Peyer's patch (tissue), 4 donors: ENCODE measurements around the gene MCTP2.

Source experiments
- CTCF ChIP-seq, 6 experiments: fragments of 450-650 bp in 4 of 6; fragments of 200-600 bp in 2 of 6; sonication (generic) in 1 of 6; IDR thresholded peaks; one replicate each; pipeline ENCODE4 v1.5.1; 2017 to 2019; ENCODE audit warnings: antibody characterized with exemption in 6 of 6, mild to moderate bottlenecking in 3 of 6, moderate library complexity in 1 of 6
- POLR2A ChIP-seq, 2 donors: fragments of 450-650 bp; IDR thresholded peaks; one replicate each; pipeline ENCODE4 v1.5.1; 2017; ENCODE audit warnings: antibody characterized with exemption in 2 of 2, mild to moderate bottlenecking in 2 of 2, moderate library complexity in 2 of 2

DNA sequence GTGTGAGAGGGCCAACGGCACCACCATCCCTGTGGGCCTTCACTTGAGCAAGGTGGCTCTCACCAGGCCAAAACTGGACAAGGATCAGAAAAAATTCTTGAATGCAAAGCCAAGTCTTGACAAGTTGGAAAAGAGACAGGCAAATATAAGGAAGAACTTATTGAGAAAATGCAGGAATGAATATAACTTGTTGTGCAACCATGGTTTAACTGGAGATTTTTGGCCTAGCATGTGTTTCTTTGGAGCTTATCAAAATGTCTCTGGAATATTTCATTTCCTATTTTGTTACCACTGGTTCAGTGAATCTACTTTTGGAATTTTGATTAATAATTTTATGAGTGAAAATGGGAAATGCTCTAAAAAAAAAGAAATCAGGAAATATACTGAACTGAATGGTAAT is 42.5 kb downstream of the MCTP2 start:
- TF ChIP-seq CTCF (IDR thresholded peaks at IDR 0.05) (no peak), POLR2A (IDR thresholded peaks at IDR 0.05) (no peak)
